ENCODE data around the gene FAT2.

FAT2 gene

GRCh38 chr5:151550146-151550545 is 41.0 kb downstream of the FAT2 start:
- no peak for DNase-seq

GRCh38 chr5:151549713-151550112 is 41.4 kb downstream of the FAT2 start:
- no peak for DNase-seq

GRCh38 chr5:151547364-151547763 is 43.8 kb downstream of the FAT2 start:
- no peak for DNase-seq

GRCh38 chr5:151541571-151541970 is 49.6 kb downstream of the FAT2 start:
- no peak for DNase-seq

All from stimulated activated CD4-positive, alpha-beta T cell treated with anti-CD3 and anti-CD28 coated beads, Interleukin-12 subunit alpha, Interleukin-12 subunit beta, amount 100 ng/mL, for 4 hours (primary cell).